Right lobe of liver (tissue), 6 donors: ENCODE measurements around the gene CERS2. TPM values are rescaled to one million over a fixed set of nuclear protein-coding genes. Genes with fewer than 3 reads are reported as not detected.

Source experiments
- ATAC-seq, 4 donors: fragments of 200-7000 bp; cut with Tn5 transposase; one replicate each; pipeline ENCODE4 v1.9.1; 2020; ENCODE audit warnings: mild to moderate bottlenecking in 4 of 4, moderate library complexity in 4 of 4
- DNase-seq, 3 donors: peaks; one replicate each; pipeline ENCODE4 v3.0.0-alpha.2; 2020
- H3K27ac ChIP-seq, 3 donors: fragments of 200-600 bp; one replicate each; pipeline ENCODE4 v1.8.0; 2022
- H3K27me3 ChIP-seq, 2 donors: fragments of 200-600 bp; one replicate each; pipeline ENCODE4 v1.8.0; 2022
- H3K36me3 ChIP-seq, 4 donors: fragments of 200-600 bp; sonication (generic) in 1 of 4; one replicate each; pipeline versions ENCODE4 v1.5.1 to v1.8.0; 2017 to 2022; ENCODE audit warnings: control low read depth in 1 of 4
- H3K4me1 ChIP-seq, 4 donors: fragments of 200-600 bp; sonication (generic) in 1 of 4; one replicate each; pipeline versions ENCODE4 v1.5.1 to v1.8.0; 2017 to 2022; ENCODE audit warnings: control low read depth in 1 of 4
- H3K4me3 ChIP-seq, 3 donors: fragments of 200-600 bp; one replicate each; pipeline ENCODE4 v1.8.0; 2022
- H3K9me3 ChIP-seq, 4 donors: fragments of 200-600 bp; sonication (generic) in 1 of 4; one replicate each; pipeline versions ENCODE4 v1.5.1 to v1.8.0; 2017 to 2022; ENCODE audit warnings: control low read depth in 1 of 4
- CTCF ChIP-seq, 4 donors: fragments of 200-600 bp in 3 of 4; fragments of 450-650 bp in 1 of 4; IDR thresholded peaks; one replicate each; pipeline versions ENCODE4 v1.5.1 to v1.8.0; 2016 to 2022; ENCODE audit warnings: antibody characterized with exemption in 4 of 4, mild to moderate bottlenecking in 2 of 4
- POLR2A ChIP-seq: fragments of 450-650 bp; IDR thresholded peaks from one replicate; pipeline ENCODE4 v1.6.1; 2017; ENCODE audit warnings: antibody characterized with exemption, mild to moderate bottlenecking
- WGBS: methylation state at CpG from one replicate; pipeline ENCODE4 v1.1.6; 2018; ENCODE audit warnings: low coverage, low lambda C conversion rate; ENCODE audit not compliant: insufficient coverage; ENCODE audit errors: missing lambda C conversion rate; 5-methylcytosine and 5-hydroxymethylcytosine counted together
- intact Hi-C, 2 donors: fragments of 100-400 bp; cut with DNase I; formaldehyde crosslinking; loops; one replicate each; pipeline versions ENCODE4 v1.11.2 to v1.14.1; 2022
- total RNA-seq, 6 experiments: library from RNA; depleted of rRNA in 2 of 6; stranded (reverse); fragments of >200 nt in 2 of 6; fragmentation: NEBNext Ultra II Directional in 3 of 6; extraction: Animal tissue kit (Norgen Biotek cat#: 25700) in 3 of 6; gene quantifications; one replicate each; pipeline versions ENCODE4 v1.1.0 to v1.2.4, GENCODE V29; 2016 to 2023
- donor health status: DM: no; HTN: yes; CAD: no.
- donor health status: DM: no; HTN: no; CAD: no.
- donor health status: DM: no; HTN: no; CAD: no.
- donor health status: DM: no; HTN: yes; CAD: no.
- donor health status: DM: no; HTN: yes; CAD: no.

The CERS2 gene
- total RNA-seq, 6 experiments from 2014 or later = 298 to 572 (median 459) TPM

GRCh38 chr1:150964164-150964489 lies 10.5 kb downstream of the CERS2 start:
- intact Hi-C loops = no loop called here
- peaks cover 0 to 25% (median 2%) of the 10 kb centered on the region in 4 donors for H3K4me1 ChIP-seq
- ATAC-seq = peak in 1 of 4 donors; percentile 15
- H3K4me3 ChIP-seq = no peak overlapping the region
- no peak for TF ChIP-seq POLR2A
- TF ChIP-seq CTCF (IDR thresholded peaks at IDR 0.05) = no peak
- H3K27ac ChIP-seq = no peak overlapping the region
- H3K27me3 ChIP-seq = no peaks in the 10 kb centered on the region
- peaks cover 19 to 98% (median 50%) of the 10 kb centered on the region in 4 donors for H3K36me3 ChIP-seq
- 50% methylated on average over 1 of the region's 5 CpGs for WGBS
- H3K9me3 ChIP-seq = no peaks in the 10 kb centered on the region
- DNase-seq = peak in 1 of 3 donors; percentile 8

GRCh38 chr1:150963321-150964163 lies 11.1 kb downstream of the CERS2 start:
- intact Hi-C loops = no loop called here
- no peak for TF ChIP-seq POLR2A
- no peak for TF ChIP-seq CTCF (IDR thresholded peaks at IDR 0.05)
- Histone ChIP-seq H3K4me3 (no peak overlapping the region), H3K27ac (no peak overlapping the region), H3K4me1 (peaks cover 0 to 19% (median 0%) of the 10 kb centered on the region in 4 donors), H3K9me3 (no peaks in the 10 kb centered on the region), H3K27me3 (no peaks in the 10 kb centered on the region), H3K36me3 (peaks cover 19 to 97% (median 48%) of the 10 kb centered on the region in 4 donors)
- ATAC-seq = no peak
- 90% methylated on average over 8 of the region's 10 CpGs for WGBS
- peak in 1 of 3 donors; percentile 7 for DNase-seq

- H3K27ac ChIP-seq = no peak overlapping the region
- no peak for DNase-seq
- peaks cover 0 to 8% (median 0%) of the 10 kb centered on the region in 4 donors for H3K4me1 ChIP-seq
- H3K36me3 ChIP-seq = peaks cover 10 to 88% (median 36%) of the 10 kb centered on the region in 4 donors
- no peak overlapping the region for H3K4me3 ChIP-seq
- 43% methylated on average over 4 of the region's 4 CpGs for WGBS
- peak; percentile 36 to 53 (median 38) for ATAC-seq
- no peaks in the 10 kb centered on the region for H3K9me3 ChIP-seq
- TF ChIP-seq POLR2A = no peak
- TF ChIP-seq CTCF (IDR thresholded peaks at IDR 0.05) = no peak
- intact Hi-C loops = no loop called here
- H3K27me3 ChIP-seq = no peaks in the 10 kb centered on the region
Measured at GRCh38 chr1:150961756-150962155, 12.9 kb downstream of the CERS2 start.

GRCh38 chr1:150960646-150961045 lies 14.0 kb downstream of the CERS2 start:
- no peak for DNase-seq
- Histone ChIP-seq H3K36me3 (peaks cover 7 to 78% (median 28%) of the 10 kb centered on the region in 4 donors), H3K9me3 (no peaks in the 10 kb centered on the region), H3K27me3 (no peaks in the 10 kb centered on the region), H3K4me3 (no peak overlapping the region), H3K27ac (no peak overlapping the region), H3K4me1 (peaks cover 0 to 8% (median 0%) of the 10 kb centered on the region in 4 donors)
- intact Hi-C loops = no loop called here
- 88% methylated on average over 5 of the region's 7 CpGs for whole genome bisulfite sequencing
- no peak for TF ChIP-seq CTCF (IDR thresholded peaks at IDR 0.05)
- no peak for TF ChIP-seq POLR2A
- ATAC-seq = peak in 2 of 4 donors; percentile 7 to 8
